HUES6 (cell line): ENCODE results near the gene CLCN6.

Source experiments
- H3K27ac ChIP-seq: 2 replicates; pipeline ENCODE4 v1.7.0; 2013; ENCODE audit warnings: low read depth, mild to moderate bottlenecking, low read length, inconsistent platforms
- H3K27me3 ChIP-seq: 2 replicates; pipeline ENCODE4 v1.6.1; 2013; ENCODE audit warnings: low read length; ENCODE audit not compliant: control insufficient read depth, insufficient read depth
- H3K36me3 ChIP-seq: 2 replicates; pipeline ENCODE4 v1.6.1; 2013; ENCODE audit warnings: low read length; ENCODE audit not compliant: control insufficient read depth, insufficient read depth
- H3K4me1 ChIP-seq: 2 replicates; pipeline ENCODE4 v1.6.1; 2013; ENCODE audit warnings: low read length; ENCODE audit not compliant: control insufficient read depth, insufficient read depth
- H3K4me3 ChIP-seq: 2 replicates; pipeline ENCODE4 v1.5.1; 2013; ENCODE audit warnings: low read depth, low read length
- H3K9ac ChIP-seq: one replicate; pipeline ENCODE4 v1.6.1; 2013; ENCODE audit warnings: mild to moderate bottlenecking, low read length
- H3K9me3 ChIP-seq: 2 replicates; pipeline ENCODE4 v1.6.1; 2013; ENCODE audit warnings: low read depth, low read length; ENCODE audit not compliant: control insufficient read depth, insufficient read depth

CLCN6 gene, protein sequence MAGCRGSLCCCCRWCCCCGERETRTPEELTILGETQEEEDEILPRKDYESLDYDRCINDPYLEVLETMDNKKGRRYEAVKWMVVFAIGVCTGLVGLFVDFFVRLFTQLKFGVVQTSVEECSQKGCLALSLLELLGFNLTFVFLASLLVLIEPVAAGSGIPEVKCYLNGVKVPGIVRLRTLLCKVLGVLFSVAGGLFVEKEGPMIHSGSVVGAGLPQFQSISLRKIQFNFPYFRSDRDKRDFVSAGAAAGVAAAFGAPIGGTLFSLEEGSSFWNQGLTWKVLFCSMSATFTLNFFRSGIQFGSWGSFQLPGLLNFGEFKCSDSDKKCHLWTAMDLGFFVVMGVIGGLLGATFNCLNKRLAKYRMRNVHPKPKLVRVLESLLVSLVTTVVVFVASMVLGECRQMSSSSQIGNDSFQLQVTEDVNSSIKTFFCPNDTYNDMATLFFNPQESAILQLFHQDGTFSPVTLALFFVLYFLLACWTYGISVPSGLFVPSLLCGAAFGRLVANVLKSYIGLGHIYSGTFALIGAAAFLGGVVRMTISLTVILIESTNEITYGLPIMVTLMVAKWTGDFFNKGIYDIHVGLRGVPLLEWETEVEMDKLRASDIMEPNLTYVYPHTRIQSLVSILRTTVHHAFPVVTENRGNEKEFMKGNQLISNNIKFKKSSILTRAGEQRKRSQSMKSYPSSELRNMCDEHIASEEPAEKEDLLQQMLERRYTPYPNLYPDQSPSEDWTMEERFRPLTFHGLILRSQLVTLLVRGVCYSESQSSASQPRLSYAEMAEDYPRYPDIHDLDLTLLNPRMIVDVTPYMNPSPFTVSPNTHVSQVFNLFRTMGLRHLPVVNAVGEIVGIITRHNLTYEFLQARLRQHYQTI

GRCh38 chr1:11805422-11806306, at the start of gene CLCN6, which contains the start of gene MTHFR:
TSS of gene CLCN6 (plus strand) at chr1:11806191. CDS start at chr1:11806263, 72 bp downstream.
TSS of gene MTHFR (minus strand) at chr1:11805964. CDS start at chr1:11803116, 2,848 bp downstream.
- Histone ChIP-seq H3K9ac (peak within 1 kb of the TSS; percentile 90), H3K4me1 (peaks cover 37% of the 10 kb centered on the region), H3K4me3 (peak within 1 kb of the TSS; percentile 88), H3K36me3 (peaks cover 45% of the 10 kb centered on the region), H3K27me3 (no peaks in the 10 kb centered on the region), H3K27ac (peak within 1 kb of the TSS; percentile 92), H3K9me3 (no peaks in the 10 kb centered on the region)

- peaks cover 24% of the 10 kb centered on the region for H3K27me3 ChIP-seq
- no peaks in the 10 kb centered on the region; the same call in 1 of the 2 replicates for H3K9me3 ChIP-seq
- H3K27ac ChIP-seq: no peak overlapping the region
- H3K9ac ChIP-seq: no peak overlapping the region
- peaks cover 18% of the 10 kb centered on the region for H3K4me1 ChIP-seq
- H3K36me3 ChIP-seq: no peaks in the 10 kb centered on the region
- H3K4me3 ChIP-seq: no peak overlapping the region
Observed at GRCh38 chr1:11757047-11757446, 48.9 kb upstream of the CLCN6 start.

- peaks cover 14% of the 10 kb centered on the region for H3K4me1 ChIP-seq
- no peak overlapping the region for H3K9ac ChIP-seq
- H3K4me3 ChIP-seq: no peak overlapping the region
- H3K36me3 ChIP-seq: no peaks in the 10 kb centered on the region
- H3K27ac ChIP-seq: no peak overlapping the region
- H3K9me3 ChIP-seq: no peaks in the 10 kb centered on the region; the same call in 1 of the 2 replicates
- H3K27me3 ChIP-seq: peaks cover 39% of the 10 kb centered on the region
Observed at GRCh38 chr1:11759791-11760190, 46.2 kb upstream of the CLCN6 start.

GRCh38 chr1:11761285-11761684, 44.7 kb upstream of the CLCN6 start:
- H3K4me3 ChIP-seq: no peak overlapping the region
- no peak overlapping the region for H3K9ac ChIP-seq
- H3K27ac ChIP-seq: no peak overlapping the region
- H3K4me1 ChIP-seq: peaks cover 14% of the 10 kb centered on the region
- no peaks in the 10 kb centered on the region; the same call in 1 of the 2 replicates for H3K9me3 ChIP-seq
- H3K36me3 ChIP-seq: no peaks in the 10 kb centered on the region
- H3K27me3 ChIP-seq: peaks cover 39% of the 10 kb centered on the region

DNA sequence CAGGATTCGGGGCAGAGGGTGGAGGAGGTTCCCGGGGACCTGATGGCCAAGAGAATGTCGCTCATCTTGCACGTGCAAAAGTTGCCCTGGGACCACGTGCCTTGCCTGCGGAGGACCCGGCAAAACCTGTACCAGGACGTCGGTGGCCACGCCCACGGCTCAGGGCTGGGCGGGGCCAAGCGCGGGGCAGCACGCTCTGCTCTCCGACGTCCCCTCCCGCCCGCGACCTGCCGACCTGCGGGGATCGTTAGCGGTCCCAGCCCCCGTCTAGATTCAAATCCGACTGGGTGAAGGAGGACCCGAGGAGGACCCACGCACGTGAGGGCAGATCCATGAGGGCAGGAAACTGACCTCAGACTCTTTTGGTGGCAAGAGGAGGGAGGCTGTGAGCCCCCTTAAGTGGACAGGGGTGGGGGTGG, 44.0 kb upstream of the CLCN6 start, which contains the start of gene C1orf167:
Gene C1orf167, plus strand, starts transcription at position 206 of the 419 bp plus-strand sequence. CDS start 2,208 bp downstream, outside the sequence.
- Histone ChIP-seq H3K27me3 (peaks cover 39% of the 10 kb centered on the region), H3K4me3 (peak within 1 kb of the TSS; percentile 41)

GRCh38 chr1:11764115-11764514, 41.9 kb upstream of the CLCN6 start:
- Histone ChIP-seq H3K4me1 (peaks cover 22% of the 10 kb centered on the region), H3K9me3 (no peaks in the 10 kb centered on the region), H3K4me3 (no peak overlapping the region), H3K27me3 (peaks cover 39% of the 10 kb centered on the region), H3K27ac (no peak overlapping the region), H3K9ac (no peak overlapping the region), H3K36me3 (no peaks in the 10 kb centered on the region)

More for the DNA sequence above, 44.0 kb upstream of the CLCN6 start, which contains the start of gene C1orf167:
- H3K27ac ChIP-seq: no peak within 1 kb of the TSS
- no peaks in the 10 kb centered on the region; the same call in 1 of the 2 replicates for H3K9me3 ChIP-seq
- H3K9ac ChIP-seq: no peak within 1 kb of the TSS
- peaks cover 17% of the 10 kb centered on the region for H3K4me1 ChIP-seq
- no peaks in the 10 kb centered on the region for H3K36me3 ChIP-seq

DNA sequence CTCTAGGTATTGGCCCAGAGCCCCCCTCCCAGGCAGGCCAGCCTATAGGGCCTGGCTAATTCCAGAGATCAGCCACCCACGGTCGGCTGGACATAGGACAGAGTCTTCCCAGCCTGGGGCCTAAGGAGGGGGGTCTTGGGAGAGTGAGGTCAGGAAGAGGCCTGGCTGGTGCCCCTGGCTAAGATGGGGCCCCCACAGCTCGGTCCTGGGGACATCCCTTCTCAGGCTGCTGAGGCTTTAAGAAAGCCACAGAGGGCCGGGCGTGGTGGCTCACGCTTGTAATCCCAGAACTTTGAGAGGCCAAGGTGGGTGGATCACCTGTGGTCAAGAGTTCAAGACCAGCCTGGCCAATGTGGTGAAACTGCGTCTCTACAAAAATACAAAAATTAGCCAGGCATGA, 41.5 kb upstream of the CLCN6 start:
- no peaks in the 10 kb centered on the region for H3K36me3 ChIP-seq
- no peaks in the 10 kb centered on the region for H3K9me3 ChIP-seq
- H3K9ac ChIP-seq: no peak overlapping the region
- H3K4me1 ChIP-seq: peaks cover 22% of the 10 kb centered on the region
- peaks cover 39% of the 10 kb centered on the region for H3K27me3 ChIP-seq
- H3K4me3 ChIP-seq: no peak overlapping the region
- H3K27ac ChIP-seq: no peak overlapping the region

DNA sequence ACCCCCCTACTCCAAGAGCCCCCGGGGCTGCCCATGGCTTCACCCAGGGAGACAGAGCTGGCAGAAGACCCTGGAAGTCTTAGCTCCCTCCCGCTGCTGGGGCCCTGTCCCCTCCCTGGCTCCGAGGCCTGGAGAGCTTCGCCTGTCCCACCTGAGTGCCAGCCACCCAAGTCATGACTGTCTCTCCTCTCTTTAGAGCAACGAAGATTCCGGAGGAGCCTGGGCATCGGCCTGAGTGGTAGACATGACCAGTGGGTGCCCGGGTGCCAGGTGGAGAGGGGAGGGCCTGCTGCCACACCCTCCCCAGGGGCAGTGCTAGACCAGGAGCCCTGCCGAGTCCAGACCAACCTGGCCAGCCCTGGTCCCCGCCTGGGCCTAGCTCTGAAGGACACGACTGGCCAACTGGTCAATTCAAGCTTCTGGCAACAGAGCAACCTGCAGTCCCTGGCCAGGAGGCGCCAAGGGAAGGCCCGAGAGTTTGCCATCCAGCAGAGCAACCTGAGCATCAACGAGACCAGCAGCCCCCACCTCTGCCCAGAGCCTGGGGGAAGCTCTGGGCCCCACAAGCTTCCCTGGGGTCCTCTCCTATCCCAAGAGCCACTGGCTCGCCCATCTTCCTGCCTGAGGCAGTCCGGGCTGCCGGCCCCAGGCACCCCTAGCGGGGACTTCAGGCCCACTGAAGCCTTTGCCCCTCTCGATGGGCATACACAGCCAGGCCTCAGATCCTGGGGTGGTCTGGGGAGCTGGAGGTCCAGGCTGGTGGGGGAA, 40.1 kb upstream of the CLCN6 start:
- no peaks in the 10 kb centered on the region for H3K36me3 ChIP-seq
- H3K27ac ChIP-seq: no peak overlapping the region
- H3K4me1 ChIP-seq: peaks cover 22% of the 10 kb centered on the region
- no peak overlapping the region for H3K4me3 ChIP-seq
- no peak overlapping the region for H3K9ac ChIP-seq
- no peaks in the 10 kb centered on the region for H3K9me3 ChIP-seq
- H3K27me3 ChIP-seq: peaks cover 28% of the 10 kb centered on the region

DNA sequence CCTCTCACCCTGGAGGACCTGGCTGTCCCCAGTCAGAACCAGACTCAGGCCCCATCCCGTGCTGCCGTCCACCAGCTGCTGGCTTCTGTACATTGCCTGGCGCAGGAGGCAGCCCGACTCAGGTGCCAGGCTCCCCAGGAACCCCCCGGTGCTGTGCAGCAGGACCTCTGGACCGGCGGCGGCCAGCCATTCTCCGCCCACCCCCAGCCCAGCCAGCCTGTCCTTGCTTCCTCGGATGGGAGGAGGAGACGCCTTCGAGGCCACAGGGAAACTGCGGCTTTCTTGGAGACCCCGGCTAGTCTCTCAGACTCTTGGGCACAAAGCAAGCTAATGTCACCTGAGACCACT, 39.6 kb upstream of the CLCN6 start:
- peaks cover 22% of the 10 kb centered on the region for H3K4me1 ChIP-seq
- H3K9ac ChIP-seq: no peak overlapping the region

More for the DNA sequence above, 39.6 kb upstream of the CLCN6 start:
- peaks cover 22% of the 10 kb centered on the region for H3K27me3 ChIP-seq
- H3K36me3 ChIP-seq: no peaks in the 10 kb centered on the region
- H3K4me3 ChIP-seq: no peak overlapping the region
- no peak overlapping the region for H3K27ac ChIP-seq
- H3K9me3 ChIP-seq: no peaks in the 10 kb centered on the region
